Bone marrow (tissue), 2 donors: ENCODE measurements around the gene ETFA.

ENCODE experiments used
- DNase-seq, 2 donors: peaks; one replicate each; lab custom pipeline; 2025; lab: John Stamatoyannopoulos, UW

Gene ETFA

GRCh38 chr15:76311100-76311953 lies at the start of gene ETFA:
Gene ETFA (minus strand): TSS chr15:76311469. CDS start chr15:76311388, 81 bp downstream.
- DNase-seq: peak; percentile 79 to 81

GRCh38 chr15:76360416-76360815 lies 49.1 kb upstream of the ETFA start:
- DNase-seq: no peak

GRCh38 chr15:76359152-76359551 lies 47.9 kb upstream of the ETFA start:
- DNase-seq: no peak

DNA sequence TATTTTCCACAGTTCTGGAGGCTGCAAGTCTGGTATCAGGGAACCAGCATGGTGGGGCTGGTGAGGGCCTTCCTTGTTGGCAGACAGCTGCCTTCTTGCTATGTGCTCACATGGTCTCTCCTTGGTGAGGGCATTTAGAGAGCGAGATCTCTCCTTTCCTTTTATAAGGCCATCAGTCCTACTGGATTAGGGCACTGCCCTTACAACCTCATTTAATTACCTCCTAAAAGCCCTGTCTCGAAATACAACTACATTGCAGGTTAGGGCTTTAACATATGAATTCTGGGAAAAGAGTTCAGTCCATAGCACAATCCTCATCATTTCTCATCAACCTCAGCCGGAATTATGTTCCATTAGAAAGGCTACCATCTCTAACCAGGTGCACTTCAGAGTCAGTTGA lies 47.2 kb upstream of the ETFA start:
- no peak for DNase-seq

DNA sequence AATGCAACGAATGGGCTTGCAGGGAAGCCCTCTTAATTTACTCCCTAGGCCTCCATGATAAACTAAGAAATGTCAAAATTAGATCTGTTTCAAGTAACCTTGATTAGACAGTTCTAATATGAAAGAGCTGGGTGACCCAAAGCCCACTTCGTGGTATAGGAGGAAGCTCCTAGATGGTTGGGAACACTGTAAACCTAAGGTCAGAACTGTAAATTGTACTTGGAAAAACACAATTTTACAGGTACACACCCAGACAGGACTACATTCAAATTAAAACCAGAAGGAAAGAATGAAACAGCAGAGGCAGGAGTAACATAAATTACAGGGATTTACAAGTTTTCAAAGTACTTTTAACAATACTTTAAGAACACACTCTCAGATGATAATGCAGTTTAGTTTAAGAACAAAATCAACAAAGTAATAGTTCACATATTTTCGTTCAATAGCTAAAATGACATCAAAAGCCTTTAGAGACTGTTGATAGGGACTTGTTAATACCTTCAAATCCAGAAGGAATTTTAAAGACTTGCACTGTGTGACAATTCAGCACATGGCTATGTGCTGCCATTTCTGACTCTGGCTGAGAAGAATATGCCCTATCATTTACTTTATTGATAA lies 43.7 kb upstream of the ETFA start:
- DNase-seq: no peak

DNA sequence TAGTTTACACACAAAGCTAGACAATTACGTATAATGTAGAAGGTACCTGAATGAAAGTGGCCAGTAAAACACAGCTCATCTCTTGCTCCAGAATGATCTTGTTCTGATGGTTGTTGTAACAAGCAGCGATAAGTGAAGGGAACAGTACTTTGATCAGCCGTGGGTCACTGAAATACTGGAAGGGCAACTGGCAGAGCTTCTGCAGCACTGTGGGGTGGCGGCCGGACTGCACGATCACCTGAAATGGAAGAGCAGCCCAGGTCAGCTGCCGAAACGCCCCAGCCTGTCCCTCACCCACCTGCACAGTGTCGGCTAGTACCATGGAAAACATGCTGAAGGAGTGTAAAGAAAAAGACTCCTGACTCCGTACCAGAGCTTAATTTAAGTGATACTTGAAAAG lies 42.6 kb upstream of the ETFA start:
- no peak for DNase-seq

DNA sequence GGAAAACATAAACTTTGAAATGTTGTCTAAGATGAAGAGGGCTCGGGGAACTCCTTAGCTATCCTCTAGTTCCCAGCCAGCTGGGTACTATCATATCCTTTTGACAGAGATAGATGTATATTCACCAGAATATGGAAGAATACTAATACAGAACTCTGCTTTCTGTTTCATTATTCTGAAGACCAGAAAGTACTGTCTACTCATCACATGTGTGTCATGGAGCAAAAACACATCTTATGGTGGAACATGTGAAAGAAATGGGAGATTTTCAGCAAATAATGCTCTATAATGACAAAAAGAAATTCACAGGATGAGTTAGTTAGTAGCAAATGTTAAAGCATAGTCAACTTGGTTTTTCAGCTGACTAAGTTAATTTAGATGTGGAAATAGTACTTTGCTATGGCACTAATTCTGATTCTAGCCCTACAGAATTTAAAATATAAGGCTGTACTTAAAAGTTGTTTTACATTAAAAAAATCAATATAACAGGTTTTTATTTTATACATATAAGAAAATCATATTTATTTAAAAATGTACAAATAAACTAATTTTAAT lies 41.8 kb upstream of the ETFA start:
- no peak for DNase-seq

- no peak for DNase-seq
Observed at GRCh38 chr15:76349301-76350070, 38.2 kb upstream of the ETFA start.

- no peak for DNase-seq
Observed at GRCh38 chr15:76347482-76348055, 36.3 kb upstream of the ETFA start.

GRCh38 chr15:76346669-76347481 lies 35.6 kb upstream of the ETFA start:
- DNase-seq: no peak

DNA sequence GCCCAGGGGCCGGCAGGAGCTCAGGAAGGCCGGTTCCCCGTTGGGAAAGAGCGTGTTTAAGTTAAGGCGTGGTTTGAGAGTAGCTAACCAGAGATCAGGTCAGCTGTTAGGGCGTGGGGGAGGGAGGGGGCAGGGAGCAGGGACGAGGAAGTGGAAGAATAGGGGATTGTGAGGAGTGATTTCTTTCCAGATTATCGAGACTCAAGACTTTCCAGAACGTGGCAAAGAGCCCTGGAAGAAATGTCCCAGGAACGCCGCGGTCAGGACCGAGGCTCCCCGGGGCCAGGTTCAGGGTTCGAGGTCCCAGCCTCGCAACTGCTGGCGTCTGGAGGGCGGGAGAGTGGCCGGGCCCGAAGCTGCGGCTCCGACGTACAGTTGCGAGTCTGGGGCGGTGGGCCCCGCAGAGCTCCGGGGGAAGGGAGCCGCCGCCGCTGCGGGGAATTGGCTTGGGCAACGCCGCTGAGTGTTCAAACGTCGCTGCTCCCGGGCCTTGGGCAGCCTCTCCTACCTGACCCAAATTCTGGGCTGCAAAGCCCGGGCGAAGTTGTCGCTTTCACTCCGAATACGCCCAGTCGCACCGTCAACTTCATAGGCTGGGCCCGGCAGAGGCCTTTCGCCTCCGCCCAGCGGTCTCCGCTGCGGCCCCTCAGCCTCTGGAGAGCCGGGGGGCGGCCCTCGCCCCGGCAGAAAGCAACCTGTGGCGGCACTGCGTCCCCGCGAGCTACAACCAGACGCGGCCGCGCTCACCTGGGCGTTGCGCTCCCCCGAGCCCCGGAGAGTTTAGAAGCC lies 34.8 kb upstream of the ETFA start:
- DNase-seq: no peak

DNA sequence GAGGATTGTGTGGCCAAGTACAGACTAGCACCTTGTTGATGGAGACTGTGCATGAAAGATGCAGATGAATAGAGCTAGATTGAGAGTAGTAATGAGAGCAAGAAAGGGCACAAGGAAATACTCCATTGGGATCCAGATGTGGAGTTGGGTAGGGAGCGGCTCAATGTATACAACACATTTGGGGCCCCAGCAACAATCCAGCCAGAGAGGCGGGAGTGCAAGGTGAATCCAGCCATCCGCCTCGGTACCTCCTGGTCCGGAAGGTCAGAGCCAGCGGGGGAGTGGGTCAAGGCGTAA lies 34.3 kb upstream of the ETFA start:
- DNase-seq: no peak

GRCh38 chr15:76344893-76345582 lies 33.8 kb upstream of the ETFA start:
- DNase-seq: no peak

GRCh38 chr15:76343313-76343996 lies 32.2 kb upstream of the ETFA start:
- DNase-seq: no peak

GRCh38 chr15:76342382-76343201 lies 31.3 kb upstream of the ETFA start:
- DNase-seq: no peak

GRCh38 chr15:76342058-76342381 lies 30.8 kb upstream of the ETFA start:
- no peak for DNase-seq

- DNase-seq: no peak
Observed at GRCh38 chr15:76341366-76342057, 30.2 kb upstream of the ETFA start.

- no peak for DNase-seq
Observed at GRCh38 chr15:76340803-76341365, 29.6 kb upstream of the ETFA start.
